HG03103 (cell line): Measurements from ENCODE around the gene MSRB2.
A peak's percentile ranks its signal among the peaks of the same experiment; 100 is the strongest.

ENCODE experiments used
- ATAC-seq: cut with Tn5 transposase; IDR thresholded peaks from one replicate; pipeline ENCODE4 v1.9.1; 2021; ENCODE audit warnings: low read depth; ENCODE audit not compliant: unreplicated experiment

The MSRB2 gene

GRCh38 chr10:23157691-23158369, 62.5 kb downstream of the MSRB2 start:
- no peak for ATAC-seq

DNA sequence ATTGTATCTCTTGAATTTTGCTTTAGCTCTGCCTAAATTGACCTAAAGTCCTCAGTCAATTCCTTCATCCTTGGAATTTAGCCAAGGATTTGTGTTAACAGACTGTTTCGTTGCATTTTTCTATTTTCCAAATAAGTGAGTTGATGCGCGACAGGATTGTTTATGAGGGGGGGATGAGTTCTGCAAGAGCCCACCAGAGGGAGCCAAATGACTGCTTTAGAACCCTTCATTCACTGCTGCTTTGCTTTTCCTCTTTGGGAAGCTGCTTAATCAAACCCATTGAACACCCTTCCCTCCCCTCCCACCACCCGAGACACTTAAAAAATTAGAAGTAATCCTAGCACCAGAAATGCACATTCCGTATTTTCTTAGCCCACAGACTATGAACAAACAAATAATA, 63.0 kb downstream of the MSRB2 start:
- ATAC-seq, result peak; percentile 46

GRCh38 chr10:23171232-23171876, 76.0 kb downstream of the MSRB2 start:
- no peak for ATAC-seq
